ENCODE results near the gene TMPRSS12. TPM values are rescaled to one million over a fixed set of nuclear protein-coding genes. Genes with fewer than 3 reads are reported as not detected.
"Not testable (repeated sequence)": the region's sequence is repeated elsewhere in the genome, so short reads cannot be mapped to it uniquely, and the experiment has no call there.

The TMPRSS12 gene, protein sequence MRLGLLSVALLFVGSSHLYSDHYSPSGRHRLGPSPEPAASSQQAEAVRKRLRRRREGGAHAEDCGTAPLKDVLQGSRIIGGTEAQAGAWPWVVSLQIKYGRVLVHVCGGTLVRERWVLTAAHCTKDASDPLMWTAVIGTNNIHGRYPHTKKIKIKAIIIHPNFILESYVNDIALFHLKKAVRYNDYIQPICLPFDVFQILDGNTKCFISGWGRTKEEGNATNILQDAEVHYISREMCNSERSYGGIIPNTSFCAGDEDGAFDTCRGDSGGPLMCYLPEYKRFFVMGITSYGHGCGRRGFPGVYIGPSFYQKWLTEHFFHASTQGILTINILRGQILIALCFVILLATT
- not detected in 2 replicates for total RNA-seq (2014; rRNA removed; shearing (Covaris generic))

DNA sequence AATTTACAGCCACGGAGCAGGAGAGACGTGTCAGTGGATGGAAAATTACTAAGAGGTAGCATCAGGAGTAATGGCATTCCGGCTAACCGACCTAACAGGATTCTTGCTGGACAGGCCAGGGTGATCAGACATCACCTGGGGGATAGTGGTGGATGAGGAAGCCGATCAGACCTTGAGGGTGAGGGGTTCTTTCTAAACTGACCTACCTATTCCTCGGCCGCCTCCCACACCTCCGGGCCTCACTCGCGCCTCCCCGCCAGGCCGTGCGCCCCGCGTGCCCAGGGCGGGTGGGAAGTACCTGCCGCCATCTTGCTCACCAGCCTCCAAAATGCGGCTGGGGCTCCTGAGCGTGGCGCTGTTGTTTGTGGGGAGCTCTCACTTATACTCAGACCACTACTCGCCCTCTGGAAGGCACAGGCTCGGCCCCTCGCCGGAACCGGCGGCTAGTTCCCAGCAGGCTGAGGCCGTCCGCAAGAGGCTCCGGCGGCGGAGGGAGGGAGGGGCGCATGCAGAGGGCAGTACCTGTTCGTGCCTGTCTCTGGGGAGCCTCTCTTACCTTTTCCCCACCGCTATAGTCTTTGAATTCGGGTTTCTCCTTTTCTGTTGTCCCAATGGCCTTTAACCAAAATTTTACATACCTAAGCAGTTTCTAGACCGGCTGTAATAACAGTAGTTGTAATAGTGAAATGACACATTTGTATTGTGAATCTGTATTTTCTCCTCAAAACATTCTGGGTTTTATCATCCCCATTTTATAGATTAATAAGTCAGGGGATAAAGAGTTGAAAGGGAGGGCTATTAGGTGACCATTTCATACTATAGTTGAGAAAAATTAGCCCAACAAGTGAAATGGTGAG is at the start of gene TMPRSS12:
TMPRSS12 (plus strand) TSS at position 290 of the 857 bp plus-strand sequence; CDS start at position 329, 39 bp downstream.
- Histone ChIP-seq H3K4me3 (ENCODE audit: insufficient read depth, low read depth, low read length) (no peak within 1 kb of the TSS), H3K36me3 (replicated peaks; ENCODE audit: control insufficient read depth, insufficient read depth, low read length) (no peaks in the 10 kb centered on the region), H3K27me3 (ENCODE audit: control insufficient read depth, insufficient read depth, low read length) (no peaks in the 10 kb centered on the region)
- peak; percentile 79 for DNase-seq

DNA sequence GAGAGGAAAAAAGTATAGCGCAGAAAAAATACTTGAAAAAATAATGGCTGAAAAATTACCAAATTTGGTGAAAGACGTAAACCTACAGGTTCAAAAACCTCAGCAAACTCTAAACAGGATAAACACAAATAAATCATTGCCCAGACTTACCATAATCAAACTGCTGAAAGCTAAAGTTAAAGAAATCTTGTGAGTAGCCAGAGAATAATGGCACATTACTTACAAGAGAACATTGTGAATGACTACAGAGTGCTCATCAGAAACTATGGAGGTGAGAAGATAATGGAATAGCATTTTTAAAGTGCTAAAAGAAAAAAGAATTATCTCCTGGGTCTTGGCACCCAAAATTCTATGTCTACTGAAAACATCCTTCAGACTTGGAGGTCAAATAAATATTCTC is 42.8 kb upstream of the TMPRSS12 start:
- DNase-seq: no peak
- Histone ChIP-seq H3K4me3 (ENCODE audit: insufficient read depth, low read depth, low read length) (no peak overlapping the region), H3K27me3 (ENCODE audit: control insufficient read depth, insufficient read depth, low read length) (no peaks in the 10 kb centered on the region), H3K36me3 (replicated peaks; ENCODE audit: control insufficient read depth, insufficient read depth, low read length) (peaks cover 1% of the 10 kb centered on the region)

DNA sequence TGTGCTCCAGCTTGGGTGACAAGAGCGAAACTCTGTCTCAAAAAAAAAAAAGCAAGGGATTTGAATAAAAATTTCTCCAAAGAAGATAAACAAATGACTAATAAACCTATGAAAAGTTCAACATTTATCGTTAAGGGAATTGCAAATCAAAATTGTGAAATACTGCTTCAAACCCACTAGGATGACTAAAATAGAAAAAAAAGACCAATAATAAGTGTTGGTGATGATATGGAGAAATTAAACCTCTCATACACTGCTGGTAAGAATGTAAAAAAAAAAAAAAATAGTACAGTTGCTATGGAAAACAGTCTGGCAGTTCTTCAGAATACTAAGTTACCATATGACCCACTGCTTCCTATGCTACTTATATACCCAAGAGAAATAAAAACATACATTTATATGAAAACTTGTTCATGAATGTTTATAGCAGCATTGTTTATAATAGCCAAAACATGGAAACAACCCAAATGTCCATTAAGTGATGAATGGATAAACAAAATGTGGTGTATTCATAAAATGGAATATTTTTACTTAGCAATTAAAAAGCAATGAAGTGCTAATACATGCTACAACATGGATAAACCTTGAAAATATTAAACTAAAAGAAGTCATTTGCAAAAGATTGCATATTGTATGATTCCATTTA is 39.4 kb upstream of the TMPRSS12 start:
- peaks cover 1% of the 10 kb centered on the region for H3K36me3 ChIP-seq (replicated peaks; ENCODE audit: control insufficient read depth, insufficient read depth, low read length)
- H3K4me3 ChIP-seq (ENCODE audit: insufficient read depth, low read depth, low read length): no peak overlapping the region
- no peak for DNase-seq
- no peaks in the 10 kb centered on the region for H3K27me3 ChIP-seq (ENCODE audit: control insufficient read depth, insufficient read depth, low read length)

DNA sequence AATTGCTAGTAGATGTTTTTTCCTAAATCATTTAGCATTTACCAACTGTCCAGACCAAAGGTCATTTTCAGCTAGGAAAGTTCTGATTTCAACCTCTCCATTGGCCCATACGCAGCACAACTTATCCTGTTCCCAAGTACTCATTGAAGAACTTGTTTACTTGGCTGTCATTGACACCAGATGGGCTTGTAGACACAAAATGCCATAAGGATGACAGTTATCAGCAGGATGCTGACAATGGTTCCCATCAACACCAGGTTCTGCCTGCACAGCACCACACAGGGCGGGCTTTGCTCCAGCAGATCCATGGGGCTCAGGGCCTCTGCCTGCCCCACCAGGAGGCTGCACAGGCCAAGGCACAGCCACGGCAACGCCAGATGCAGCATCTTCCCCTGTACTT is 36.5 kb upstream of the TMPRSS12 start:
- no peak for DNase-seq
- no peaks in the 10 kb centered on the region for H3K27me3 ChIP-seq (ENCODE audit: control insufficient read depth, insufficient read depth, low read length)
- no peak overlapping the region for H3K4me3 ChIP-seq (ENCODE audit: insufficient read depth, low read depth, low read length)
- H3K36me3 ChIP-seq (replicated peaks; ENCODE audit: control insufficient read depth, insufficient read depth, low read length): peaks cover 4% of the 10 kb centered on the region

DNA sequence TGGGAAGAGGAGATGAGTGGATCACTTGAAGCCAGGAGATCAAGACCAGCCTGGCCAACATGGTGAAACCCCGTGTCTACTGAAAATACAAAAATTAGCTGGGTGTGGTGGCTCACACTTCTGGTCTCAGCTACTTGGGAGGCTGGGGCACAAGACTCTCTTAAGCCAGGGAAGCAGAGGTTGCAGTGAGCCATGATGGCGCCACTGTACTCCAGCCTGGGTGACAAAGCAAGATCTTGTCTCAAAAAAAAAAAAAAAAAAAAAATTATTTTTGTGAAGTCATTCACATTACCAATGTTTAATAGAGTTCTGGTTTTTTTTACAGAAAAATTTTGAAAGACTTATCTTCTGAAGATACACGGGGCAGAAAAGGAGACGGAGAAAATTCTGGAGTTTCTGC is 33.6 kb upstream of the TMPRSS12 start:
- not testable (repeated sequence) for H3K36me3 ChIP-seq (replicated peaks; ENCODE audit: control insufficient read depth, insufficient read depth, low read length); H3K4me3 ChIP-seq (ENCODE audit: insufficient read depth, low read depth, low read length); H3K27me3 ChIP-seq (ENCODE audit: control insufficient read depth, insufficient read depth, low read length); DNase-seq

DNA sequence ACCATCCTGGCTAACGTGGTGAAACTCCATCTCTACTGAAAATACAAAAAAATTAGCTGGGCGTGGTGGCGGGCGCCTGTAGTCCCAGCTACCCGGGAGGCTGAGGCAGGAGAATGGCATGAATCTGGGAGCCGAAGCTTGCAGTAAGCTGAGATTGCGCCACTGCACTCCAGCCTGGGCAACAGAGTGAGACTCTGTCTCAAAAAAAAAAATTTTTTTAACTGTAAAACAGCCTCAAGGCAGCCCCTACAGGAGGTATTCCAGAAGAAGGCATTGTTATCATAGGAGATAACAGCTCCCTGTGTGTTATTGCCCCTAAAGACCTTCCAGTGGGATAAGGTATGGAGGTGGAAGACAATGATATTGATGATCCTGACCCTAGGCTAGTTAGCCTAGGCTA is 27.8 kb upstream of the TMPRSS12 start:
- not testable (repeated sequence) for DNase-seq; H3K27me3 ChIP-seq (ENCODE audit: control insufficient read depth, insufficient read depth, low read length); H3K4me3 ChIP-seq (ENCODE audit: insufficient read depth, low read depth, low read length)
- H3K36me3 ChIP-seq (replicated peaks; ENCODE audit: control insufficient read depth, insufficient read depth, low read length): peaks cover 12% of the 10 kb centered on the region

DNA sequence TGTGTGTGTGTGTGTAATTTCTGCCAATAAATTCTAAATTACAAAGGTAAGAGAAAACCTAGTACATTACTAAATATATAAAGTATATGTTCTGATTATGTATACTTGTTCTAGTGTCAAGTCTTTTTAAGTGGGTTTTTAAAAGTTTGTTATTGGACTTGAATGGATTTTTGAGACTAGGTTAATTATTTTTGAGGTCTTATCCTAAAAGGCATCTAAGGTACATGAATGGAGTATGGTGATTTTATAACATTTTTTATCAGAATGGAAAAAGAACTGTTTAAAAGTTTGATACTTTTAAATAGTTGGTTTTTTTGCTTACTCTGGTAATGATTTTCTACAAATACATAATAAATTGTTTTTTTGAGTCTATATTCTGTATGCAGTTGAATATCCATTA is 22.5 kb upstream of the TMPRSS12 start:
- DNase-seq: no peak
- Histone ChIP-seq H3K36me3 (replicated peaks; ENCODE audit: control insufficient read depth, insufficient read depth, low read length) (peaks cover 3% of the 10 kb centered on the region), H3K27me3 (ENCODE audit: control insufficient read depth, insufficient read depth, low read length) (no peaks in the 10 kb centered on the region), H3K4me3 (ENCODE audit: insufficient read depth, low read depth, low read length) (no peak overlapping the region)

DNA sequence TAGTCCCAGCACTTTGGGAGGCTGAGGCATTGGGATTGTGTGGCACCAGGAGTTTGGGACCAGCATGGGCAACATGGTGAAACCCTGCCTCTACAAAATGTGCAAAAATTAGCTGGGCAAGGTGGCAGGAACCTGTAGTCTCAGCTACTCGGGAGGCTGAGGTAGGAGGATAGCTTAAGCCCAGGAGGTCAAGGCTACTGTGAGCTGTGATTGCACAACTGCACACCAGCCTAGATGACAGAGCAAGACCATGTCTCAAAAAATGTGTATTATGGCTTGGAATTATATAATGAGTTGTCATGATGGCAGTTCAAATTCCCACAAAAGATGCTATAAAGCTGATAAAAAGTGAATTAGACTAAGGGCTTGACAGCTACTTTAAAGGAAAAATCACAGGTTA is 20.6 kb upstream of the TMPRSS12 start:
- H3K27me3 ChIP-seq (ENCODE audit: control insufficient read depth, insufficient read depth, low read length): no peaks in the 10 kb centered on the region
- no peaks in the 10 kb centered on the region for H3K36me3 ChIP-seq (replicated peaks; ENCODE audit: control insufficient read depth, insufficient read depth, low read length)
- H3K4me3 ChIP-seq (ENCODE audit: insufficient read depth, low read depth, low read length): no peak overlapping the region
- no peak for DNase-seq

DNA sequence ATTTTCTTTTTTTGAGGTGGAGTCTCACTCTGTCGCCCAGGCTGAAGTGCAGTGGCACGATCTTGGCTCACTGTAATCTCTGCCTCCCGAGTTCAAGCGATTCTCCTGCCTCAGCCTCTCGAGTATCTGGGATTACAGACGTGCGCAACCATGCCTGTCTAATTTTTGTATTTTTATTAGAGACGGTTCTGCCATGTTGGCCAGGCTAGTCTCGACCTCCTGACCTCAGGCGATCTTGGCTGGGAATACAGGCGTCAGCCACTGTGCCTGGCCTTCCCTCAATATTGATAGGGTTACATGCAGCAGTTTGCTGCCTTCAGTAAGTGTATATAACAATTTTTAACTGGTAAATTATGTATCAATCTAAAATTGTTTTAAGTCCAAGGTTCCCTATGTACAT is 19.0 kb upstream of the TMPRSS12 start:
- not testable (repeated sequence) for DNase-seq; H3K27me3 ChIP-seq (ENCODE audit: control insufficient read depth, insufficient read depth, low read length); H3K4me3 ChIP-seq (ENCODE audit: insufficient read depth, low read depth, low read length); H3K36me3 ChIP-seq (replicated peaks; ENCODE audit: control insufficient read depth, insufficient read depth, low read length)

DNA sequence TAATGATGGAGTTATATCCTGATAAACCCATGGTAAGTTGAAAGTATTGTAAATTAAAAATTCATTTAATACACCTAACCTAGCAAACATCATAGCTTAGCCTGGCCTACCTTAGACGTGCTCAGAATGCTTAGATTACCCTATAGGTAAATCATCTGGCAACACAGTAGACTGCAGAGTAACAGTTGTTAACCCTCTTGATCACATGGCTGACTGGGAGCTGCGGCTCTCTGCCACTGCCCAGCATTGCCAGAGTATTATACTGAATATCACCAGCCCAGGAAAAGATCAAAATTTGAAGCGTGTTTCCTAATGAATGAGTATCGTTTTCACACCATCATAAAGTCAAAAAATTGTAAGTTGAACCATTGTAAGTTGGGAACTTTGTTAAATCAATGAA is 17.8 kb upstream of the TMPRSS12 start:
- DNase-seq: no peak
- no peaks in the 10 kb centered on the region for H3K27me3 ChIP-seq (ENCODE audit: control insufficient read depth, insufficient read depth, low read length)
- H3K4me3 ChIP-seq (ENCODE audit: insufficient read depth, low read depth, low read length): no peak overlapping the region
- no peaks in the 10 kb centered on the region for H3K36me3 ChIP-seq (replicated peaks; ENCODE audit: control insufficient read depth, insufficient read depth, low read length)

DNA sequence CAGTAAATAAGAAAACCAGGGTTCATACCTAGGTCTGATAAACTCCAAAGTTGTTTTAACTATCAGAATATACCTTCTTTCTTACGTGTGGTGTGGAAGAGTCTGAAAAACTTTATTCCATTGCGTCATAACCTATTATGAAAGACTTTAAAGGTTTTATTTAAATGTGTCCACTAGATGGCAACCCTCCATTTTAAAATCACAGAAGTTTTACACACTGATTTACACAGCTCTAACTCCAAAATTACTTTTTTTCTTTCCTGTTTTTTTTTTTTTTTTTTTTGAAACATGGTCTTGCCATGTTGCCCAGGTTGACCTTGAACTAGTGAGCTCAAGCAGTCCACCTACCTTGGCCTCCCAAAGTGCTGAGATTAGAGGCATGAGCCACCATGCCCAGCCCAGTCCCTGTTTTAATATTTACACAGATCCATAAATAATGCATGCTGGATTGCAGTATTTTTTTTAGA is 17.3 kb upstream of the TMPRSS12 start:
- H3K36me3 ChIP-seq (replicated peaks; ENCODE audit: control insufficient read depth, insufficient read depth, low read length): no peaks in the 10 kb centered on the region
- DNase-seq: no peak
- H3K4me3 ChIP-seq (ENCODE audit: insufficient read depth, low read depth, low read length): no peak overlapping the region
- H3K27me3 ChIP-seq (ENCODE audit: control insufficient read depth, insufficient read depth, low read length): no peaks in the 10 kb centered on the region

DNA sequence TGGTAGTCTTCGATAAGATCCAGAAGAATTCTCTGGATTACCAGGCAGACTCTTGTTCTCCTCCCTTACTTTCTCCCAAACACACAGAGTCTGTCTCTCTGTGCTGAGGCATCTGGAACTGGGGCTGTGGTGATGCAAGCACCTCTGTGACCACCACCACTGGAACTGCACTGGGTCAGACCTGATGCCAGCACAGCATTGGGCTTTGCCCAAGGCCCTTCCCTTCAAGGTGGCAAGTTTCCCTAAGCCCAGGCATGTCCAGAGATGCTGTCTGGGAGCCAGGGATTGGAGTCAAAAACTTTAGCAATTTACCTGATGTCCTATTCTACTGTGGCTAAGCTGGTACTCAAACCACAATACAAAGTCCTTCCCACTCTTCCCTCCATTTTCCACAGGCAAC is 14.6 kb upstream of the TMPRSS12 start:
- Histone ChIP-seq H3K4me3 (ENCODE audit: insufficient read depth, low read depth, low read length) (no peak overlapping the region), H3K27me3 (ENCODE audit: control insufficient read depth, insufficient read depth, low read length) (no peaks in the 10 kb centered on the region), H3K36me3 (replicated peaks; ENCODE audit: control insufficient read depth, insufficient read depth, low read length) (no peaks in the 10 kb centered on the region)
- DNase-seq: no peak

DNA sequence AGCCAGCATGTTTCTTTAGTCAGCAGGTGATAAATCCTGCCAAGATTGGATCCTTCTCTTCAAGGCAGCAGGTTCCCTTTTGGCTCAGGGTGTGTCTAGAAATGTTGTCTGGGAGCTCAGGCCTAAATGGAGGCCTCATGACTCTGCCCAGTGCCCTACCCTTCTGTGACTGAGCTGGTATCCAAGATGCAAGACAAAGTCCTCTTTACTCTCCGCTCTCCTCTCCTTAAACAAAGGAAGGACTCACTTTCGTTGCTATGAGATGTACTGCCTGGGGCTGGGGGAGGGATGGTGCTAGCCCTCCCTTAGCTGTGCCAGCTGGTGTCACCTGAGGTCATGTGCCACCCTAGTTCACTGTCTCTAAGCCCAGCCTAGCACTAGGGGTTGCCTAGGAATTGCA is 13.8 kb upstream of the TMPRSS12 start:
- no peak for DNase-seq
- no peaks in the 10 kb centered on the region for H3K27me3 ChIP-seq (ENCODE audit: control insufficient read depth, insufficient read depth, low read length)
- H3K36me3 ChIP-seq (replicated peaks; ENCODE audit: control insufficient read depth, insufficient read depth, low read length): no peaks in the 10 kb centered on the region
- H3K4me3 ChIP-seq (ENCODE audit: insufficient read depth, low read depth, low read length): no peak overlapping the region

DNA sequence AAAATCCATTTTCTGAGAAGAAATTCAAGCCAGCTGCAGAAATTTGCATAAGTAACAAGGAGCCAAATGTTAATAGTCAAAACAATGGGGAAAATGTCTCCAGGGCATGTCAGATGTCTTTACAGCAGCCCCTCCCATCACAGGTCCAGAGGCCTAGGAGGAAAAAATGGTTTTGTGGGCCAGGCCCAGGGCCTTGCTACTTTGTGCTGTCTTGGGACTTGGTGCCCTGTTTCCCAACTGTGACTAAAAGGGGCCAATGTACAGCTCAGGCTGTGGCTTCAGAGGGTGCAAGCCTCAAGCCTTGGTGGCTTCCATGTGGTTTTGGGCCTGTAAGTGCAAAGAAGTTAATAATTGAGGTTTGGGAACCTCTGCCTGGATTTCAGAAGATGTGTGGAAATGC is 8.9 kb upstream of the TMPRSS12 start:
- not testable (repeated sequence) for H3K36me3 ChIP-seq (replicated peaks; ENCODE audit: control insufficient read depth, insufficient read depth, low read length); H3K4me3 ChIP-seq (ENCODE audit: insufficient read depth, low read depth, low read length); DNase-seq; H3K27me3 ChIP-seq (ENCODE audit: control insufficient read depth, insufficient read depth, low read length)

DNA sequence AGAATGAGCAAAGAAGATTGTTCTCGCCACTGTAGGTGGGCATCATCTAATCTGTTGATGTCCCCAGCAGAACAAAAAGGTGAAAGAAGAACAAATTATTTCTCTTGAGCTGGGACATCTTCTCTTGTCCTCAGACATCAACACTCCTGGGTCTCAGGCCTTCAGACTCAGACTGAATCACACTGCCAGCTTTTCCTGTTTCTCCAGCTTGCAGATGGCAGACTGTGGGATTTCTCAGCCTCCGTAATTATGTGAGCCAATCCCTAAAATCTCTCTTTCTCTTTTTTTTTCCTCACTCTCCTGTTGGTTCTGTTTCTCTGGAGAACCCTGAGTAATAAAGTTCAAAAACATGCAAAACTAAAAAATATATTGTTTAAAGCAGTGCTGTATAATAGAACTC is 3.7 kb upstream of the TMPRSS12 start:
- H3K4me3 ChIP-seq (ENCODE audit: insufficient read depth, low read depth, low read length): no peak overlapping the region
- no peaks in the 10 kb centered on the region for H3K36me3 ChIP-seq (replicated peaks; ENCODE audit: control insufficient read depth, insufficient read depth, low read length)
- no peak for DNase-seq
- H3K27me3 ChIP-seq (ENCODE audit: control insufficient read depth, insufficient read depth, low read length): no peaks in the 10 kb centered on the region

Measured in H7 (cell line).